GM18870 (cell line): Measurements from ENCODE around the gene SPATA16.
"Not testable (repeated sequence)": the region's sequence is repeated elsewhere in the genome, so short reads cannot be mapped to it uniquely, and the experiment has no call there.

ENCODE experiments used
- ATAC-seq: cut with Tn5 transposase; IDR thresholded peaks from one replicate; pipeline ENCODE4 v1.9.1; 2021; ENCODE audit warnings: moderate library complexity; ENCODE audit not compliant: unreplicated experiment

The SPATA16 gene

GRCh38 chr3:173064631-173065030, 76.4 kb downstream of the SPATA16 start:
- no peak for ATAC-seq

DNA sequence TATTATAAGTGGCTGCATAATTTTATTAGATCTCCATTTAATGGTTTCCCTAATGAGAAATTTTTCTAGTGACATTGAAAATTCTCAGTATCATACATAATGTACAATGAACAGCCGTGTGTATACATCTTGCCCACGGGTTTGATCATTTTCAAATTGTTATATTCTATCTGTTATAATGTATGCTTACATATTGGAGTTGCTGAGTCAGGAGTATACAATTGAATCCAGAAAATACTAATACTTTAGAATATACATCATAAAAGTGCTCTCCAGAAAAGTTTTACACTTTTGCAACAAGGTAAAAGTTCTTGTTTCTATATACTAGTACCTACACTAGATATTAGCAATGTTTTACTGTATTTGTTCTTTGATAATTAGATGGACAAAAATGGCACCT, 82.8 kb downstream of the SPATA16 start:
- no peak for ATAC-seq

- peak; percentile 41 for ATAC-seq
Measured at GRCh38 chr3:173055228-173055933, 85.7 kb downstream of the SPATA16 start.

DNA sequence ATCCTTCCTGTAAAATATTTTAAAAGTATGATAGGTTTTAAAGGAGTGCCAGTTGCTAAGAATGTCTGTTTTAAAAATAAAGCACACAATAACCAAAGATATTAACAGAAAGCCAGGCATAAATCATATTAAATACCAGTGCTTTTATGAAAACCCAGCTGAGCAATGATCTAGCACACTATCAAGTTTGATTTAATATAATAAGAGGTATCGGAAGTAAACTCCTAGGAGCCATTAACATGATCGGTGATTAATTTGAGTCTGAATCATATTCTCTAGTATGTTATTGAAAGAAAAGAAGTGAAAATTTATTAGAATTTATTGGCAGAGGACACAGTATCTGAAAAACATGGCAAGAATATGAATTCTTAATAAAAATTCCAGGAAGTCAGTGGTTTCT, 91.7 kb downstream of the SPATA16 start:
- no peak for ATAC-seq

DNA sequence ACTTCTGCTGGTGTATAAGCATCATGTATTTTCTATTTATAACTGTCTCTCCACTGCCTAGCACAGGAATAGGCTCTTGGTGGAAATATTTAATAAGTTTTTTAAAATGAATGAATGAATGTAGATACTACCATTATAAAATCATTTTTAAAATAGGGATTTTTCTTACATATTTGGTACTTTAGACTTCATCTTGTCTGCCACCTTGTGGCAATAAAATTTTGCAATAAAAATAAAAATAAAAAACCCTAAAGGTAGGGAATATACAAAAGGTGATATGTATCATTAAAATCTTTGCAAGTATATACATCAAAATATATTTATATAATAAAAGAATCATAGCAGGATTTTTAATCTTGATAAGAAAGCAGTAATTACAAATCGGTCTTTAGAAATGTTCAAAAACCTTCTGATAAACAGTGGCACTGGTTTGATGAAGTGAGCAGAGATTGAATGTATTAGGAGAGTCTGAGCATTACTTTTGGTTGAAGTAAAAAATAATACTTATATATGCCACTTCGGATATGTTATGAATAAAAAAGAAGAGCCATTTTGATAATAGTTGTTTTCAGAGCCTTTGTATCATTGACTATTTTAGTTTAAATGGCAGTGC, 95.2 kb downstream of the SPATA16 start:
- ATAC-seq: no peak

DNA sequence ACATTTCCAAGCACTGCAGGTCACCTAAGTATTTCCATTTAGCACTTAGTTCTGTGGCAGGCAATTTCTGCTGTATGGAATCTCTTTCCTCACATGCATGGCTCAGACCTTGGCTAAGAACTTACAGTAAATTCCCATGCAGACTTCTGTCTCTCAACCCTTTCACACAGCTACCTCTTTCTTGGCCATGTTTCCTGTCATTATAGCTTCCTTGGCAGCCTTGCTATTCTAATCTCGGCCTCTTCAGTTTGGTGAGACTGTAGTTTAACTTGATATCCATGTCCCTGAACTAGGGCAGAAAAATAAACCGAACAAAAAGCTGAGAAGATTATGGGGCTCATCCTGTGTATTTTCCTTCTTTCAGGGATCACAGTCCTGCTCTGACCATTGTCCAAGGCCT, 96.0 kb downstream of the SPATA16 start:
- no peak for ATAC-seq

- ATAC-seq: no peak
Measured at GRCh38 chr3:173043757-173044156, 97.3 kb downstream of the SPATA16 start.

DNA sequence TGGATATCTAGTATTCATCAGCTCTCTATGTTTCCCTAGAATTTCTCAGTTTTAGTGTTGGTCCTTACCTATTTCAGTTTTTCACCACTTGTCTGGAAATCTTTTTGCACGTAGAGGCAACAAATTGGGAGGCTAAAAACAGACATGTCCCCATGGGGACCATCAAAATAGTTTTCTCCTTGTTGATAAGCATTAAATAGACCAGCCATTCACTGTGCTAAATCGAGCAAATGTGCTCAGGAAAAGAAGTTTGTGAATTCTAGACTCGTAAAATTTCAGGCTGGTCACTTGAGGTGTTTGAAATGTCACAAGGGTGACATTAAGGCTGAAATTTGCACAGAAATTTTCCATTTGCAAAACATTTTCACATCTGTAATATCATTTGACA, 102.6 kb downstream of the SPATA16 start:
- ATAC-seq: no peak

DNA sequence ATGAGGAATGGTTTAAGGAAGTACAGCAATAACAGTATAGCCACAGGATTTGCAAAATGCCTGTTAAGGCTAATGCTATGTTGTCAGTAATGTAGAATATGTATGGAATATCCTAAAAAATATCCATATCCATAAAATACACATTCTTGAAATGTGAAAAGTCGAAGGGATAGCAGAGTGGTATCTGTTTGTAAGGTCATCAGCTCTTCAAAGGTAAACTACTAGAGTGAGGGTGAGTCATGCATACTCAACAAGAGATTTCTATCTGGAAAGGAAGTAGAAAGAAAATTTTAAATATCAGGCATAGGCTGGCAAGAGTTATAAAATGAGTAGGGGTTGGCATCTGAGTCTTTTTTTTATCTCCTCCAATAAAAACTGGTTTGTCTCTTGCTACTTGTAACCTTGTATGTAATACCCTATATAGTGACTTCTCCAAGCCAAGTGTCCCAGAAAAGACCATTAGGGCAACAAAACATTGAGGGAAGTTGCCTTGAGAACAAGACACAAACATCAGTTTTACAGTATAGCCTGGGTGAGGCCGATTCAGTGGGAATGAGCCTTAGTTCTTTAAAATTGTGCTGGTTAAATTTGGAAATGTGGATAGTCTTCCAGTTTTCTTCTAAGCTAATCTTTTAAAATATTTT, 103.1 kb downstream of the SPATA16 start:
- ATAC-seq: no peak

DNA sequence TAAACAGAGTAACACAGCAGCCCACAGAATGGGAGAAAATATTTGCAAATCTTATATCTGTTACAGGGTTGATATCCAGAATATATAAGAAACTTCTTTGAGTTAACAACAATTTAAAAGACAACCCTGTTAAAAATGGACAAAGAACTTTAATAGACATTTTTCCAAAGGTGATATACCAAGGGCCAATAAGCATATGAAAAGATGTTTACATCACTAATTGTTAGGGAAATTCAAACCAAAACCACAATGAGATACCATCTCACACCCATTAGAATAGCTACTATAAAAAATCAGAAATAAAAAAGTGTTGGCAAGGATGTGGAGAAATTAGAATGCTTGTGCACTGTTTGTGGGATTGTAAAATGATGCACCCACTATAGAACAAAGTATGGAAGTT, 110.8 kb downstream of the SPATA16 start:
- ATAC-seq: no peak

GRCh38 chr3:173028351-173028750, 112.7 kb downstream of the SPATA16 start:
- ATAC-seq: no peak

DNA sequence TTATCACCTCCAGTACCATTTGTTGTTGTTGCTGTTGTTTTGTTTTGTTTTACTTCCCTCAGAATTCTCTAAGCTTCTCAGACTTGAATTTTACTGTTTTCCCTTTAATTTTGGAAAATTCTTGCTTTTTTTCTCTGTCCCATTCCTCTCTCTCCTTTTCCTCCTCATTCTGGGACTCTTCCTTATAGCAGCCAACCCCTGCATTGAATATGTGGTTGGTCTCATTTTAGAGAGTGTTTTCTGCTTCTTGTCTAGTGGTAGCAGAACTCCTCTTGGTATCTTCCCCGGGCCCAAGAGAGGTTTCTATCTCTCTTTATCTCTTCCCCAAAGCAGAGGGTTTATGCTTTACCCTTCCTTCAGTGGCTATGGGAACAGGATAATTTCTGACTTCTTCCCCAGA, 113.6 kb downstream of the SPATA16 start:
- ATAC-seq: no peak

- ATAC-seq: no peak
Measured at GRCh38 chr3:173025941-173026340, 115.1 kb downstream of the SPATA16 start.

- ATAC-seq: no peak
Measured at GRCh38 chr3:173021547-173022185, 119.4 kb downstream of the SPATA16 start.

- ATAC-seq: not testable (repeated sequence)
Measured at GRCh38 chr3:173020128-173020527, 120.9 kb downstream of the SPATA16 start.

- no peak for ATAC-seq
Measured at GRCh38 chr3:173019378-173019777, 121.7 kb downstream of the SPATA16 start.

DNA sequence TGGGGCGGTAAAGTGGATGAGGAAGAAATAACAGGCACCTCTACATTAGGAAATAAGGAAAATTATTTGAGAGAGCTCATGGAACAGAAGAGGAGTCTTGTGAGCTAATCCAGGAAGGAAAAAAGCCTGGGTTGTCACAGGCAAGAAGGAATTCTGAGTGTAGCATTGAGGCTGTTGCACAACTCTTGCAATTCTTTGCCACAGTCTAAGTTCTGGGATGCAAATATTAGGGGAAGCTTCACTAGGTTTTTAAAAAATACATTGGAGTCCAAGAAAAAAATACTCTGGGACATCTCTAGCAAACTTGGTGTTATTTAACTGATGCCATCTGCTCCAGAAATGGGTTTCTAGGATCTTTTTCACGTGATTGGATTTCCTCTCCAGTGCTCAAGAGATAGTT, 122.3 kb downstream of the SPATA16 start:
- no peak for ATAC-seq

GRCh38 chr3:173013219-173013832, 127.7 kb downstream of the SPATA16 start:
- no peak for ATAC-seq

GRCh38 chr3:173009410-173009809, 131.6 kb downstream of the SPATA16 start:
- ATAC-seq: no peak

- no peak for ATAC-seq
Measured at GRCh38 chr3:173008978-173009377, 132.1 kb downstream of the SPATA16 start.

DNA sequence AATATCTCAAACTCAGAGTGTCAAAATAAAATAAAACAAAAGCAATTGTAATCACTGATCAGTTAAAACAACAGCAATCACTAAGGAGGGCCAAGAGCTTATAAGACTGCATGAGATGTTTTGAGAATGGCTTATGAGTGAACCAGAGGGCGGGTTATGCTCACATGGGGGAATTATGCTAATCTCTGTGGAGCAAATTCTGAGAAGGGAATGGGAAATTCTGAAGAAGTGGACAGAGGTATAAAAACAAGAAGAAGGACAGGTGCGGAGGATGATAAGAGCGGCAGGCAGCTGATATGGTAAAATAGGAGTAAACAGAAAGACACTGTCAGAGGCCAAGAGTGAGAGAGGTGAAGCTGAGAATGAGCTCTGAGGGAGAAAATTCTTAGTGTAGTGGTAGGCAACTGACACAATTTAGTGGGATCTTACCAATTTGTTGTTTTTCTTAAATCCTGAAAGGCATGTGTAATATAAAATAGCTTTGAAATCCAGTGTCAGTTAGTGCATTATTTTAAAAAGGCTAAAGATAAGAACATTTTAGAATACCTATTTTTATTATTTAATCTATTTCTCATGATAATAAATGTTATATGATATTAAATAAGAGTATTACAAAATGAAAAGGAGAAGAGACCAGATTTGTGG, 133.8 kb downstream of the SPATA16 start:
- ATAC-seq: no peak
